OCI-LY7 (cell line): ENCODE measurements around the gene PA2G4.

ENCODE experiments used
- EZH2phosphoT487 ChIP-seq: fragments of 200-600 bp; sonication (generic); IDR thresholded peaks from 2 replicates; pipeline ENCODE4 v1.6.1; 2018; ENCODE audit warnings: low read depth, borderline replicate concordance, mild to moderate bottlenecking, mixed run types, antibody characterized with exemption, low read length, moderate library complexity, mixed read lengths
- TF ChIP-seq, protein P1 (sequence below): fragments of 200-600 bp; sonication (generic); conservative IDR thresholded peaks from 2 replicates; pipeline ENCODE4 v1.5.1; 2014; ENCODE audit warnings: mild to moderate bottlenecking, antibody characterized with exemption, low read length, moderate library complexity, mixed read lengths

DNA sequence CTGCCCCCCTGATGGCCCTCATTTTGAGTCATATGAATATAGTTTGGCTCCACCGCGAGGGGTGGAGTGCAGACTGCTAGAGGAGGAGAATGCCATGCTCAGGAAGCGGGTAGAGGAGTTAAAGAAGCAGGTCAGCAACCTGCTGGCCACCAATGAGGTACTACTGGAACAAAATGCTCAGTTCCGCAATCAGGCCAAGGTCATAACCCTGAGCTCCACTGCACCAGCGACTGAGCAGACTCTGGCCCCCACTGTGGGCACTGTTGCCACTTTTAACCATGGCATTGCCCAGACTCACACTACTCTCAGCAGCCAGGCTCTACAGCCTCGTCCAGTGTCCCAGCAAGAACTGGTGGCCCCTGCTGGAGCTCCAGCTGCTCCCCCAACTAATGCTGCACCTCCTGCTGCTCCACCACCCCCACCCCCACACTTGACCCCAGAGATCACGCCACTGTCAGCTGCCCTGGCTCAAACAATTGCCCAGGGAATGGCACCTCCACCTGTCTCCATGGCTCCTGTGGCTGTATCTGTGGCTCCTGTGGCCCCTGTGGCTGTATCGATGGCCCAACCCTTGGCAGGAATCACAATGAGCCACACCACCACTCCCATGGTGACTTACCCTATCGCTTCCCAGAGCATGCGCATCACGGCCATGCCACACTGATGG is 17.0 kb downstream of the PA2G4 start:
- TF ChIP-seq, protein P1, sequence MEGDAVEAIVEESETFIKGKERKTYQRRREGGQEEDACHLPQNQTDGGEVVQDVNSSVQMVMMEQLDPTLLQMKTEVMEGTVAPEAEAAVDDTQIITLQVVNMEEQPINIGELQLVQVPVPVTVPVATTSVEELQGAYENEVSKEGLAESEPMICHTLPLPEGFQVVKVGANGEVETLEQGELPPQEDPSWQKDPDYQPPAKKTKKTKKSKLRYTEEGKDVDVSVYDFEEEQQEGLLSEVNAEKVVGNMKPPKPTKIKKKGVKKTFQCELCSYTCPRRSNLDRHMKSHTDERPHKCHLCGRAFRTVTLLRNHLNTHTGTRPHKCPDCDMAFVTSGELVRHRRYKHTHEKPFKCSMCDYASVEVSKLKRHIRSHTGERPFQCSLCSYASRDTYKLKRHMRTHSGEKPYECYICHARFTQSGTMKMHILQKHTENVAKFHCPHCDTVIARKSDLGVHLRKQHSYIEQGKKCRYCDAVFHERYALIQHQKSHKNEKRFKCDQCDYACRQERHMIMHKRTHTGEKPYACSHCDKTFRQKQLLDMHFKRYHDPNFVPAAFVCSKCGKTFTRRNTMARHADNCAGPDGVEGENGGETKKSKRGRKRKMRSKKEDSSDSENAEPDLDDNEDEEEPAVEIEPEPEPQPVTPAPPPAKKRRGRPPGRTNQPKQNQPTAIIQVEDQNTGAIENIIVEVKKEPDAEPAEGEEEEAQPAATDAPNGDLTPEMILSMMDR, result no peak
- TF ChIP-seq EZH2phosphoT487, result no peak
